A549 (cell line): ENCODE data around the gene FBXO31. TPM values are rescaled to one million over a fixed set of nuclear protein-coding genes. Genes with fewer than 3 reads are reported as not detected.

ENCODE experiments used
- ATAC-seq, 2 experiments: fragments of 200-7000 bp in 1 of 2; fragments of >200 bp in 1 of 2; cut with Nextera tagmentation in 1 of 2; cut with Tn5 transposase in 1 of 2; 3 replicates each; pipeline versions ENCODE4 v1.8.0 to v1.9.1; 2018 to 2020; ENCODE audit warnings: mild to moderate bottlenecking in 1 of 2, moderate library complexity in 1 of 2
- CTCF ChIA-PET: fragments of 300-600 bp; sonication (Branson Sonifier 250); formaldehyde crosslinking; extraction: SDS; loops from one replicate; lab custom pipeline; 2021; ENCODE audit warnings: antibody characterized with exemption, inconsistent platforms; lab: Yijun Ruan, JAX
- POLR2A ChIA-PET: fragments of 350-600 bp; formaldehyde crosslinking; extraction: SDS; loops from one replicate; lab custom pipeline; 2021; ENCODE audit warnings: antibody characterized with exemption, inconsistent platforms; lab: Yijun Ruan, JAX
- DNase-seq, 2 experiments: peaks; one replicate each; pipeline versions ENCODE4 v3.0.0 to v3.0.0-alpha.2; 2011 to 2016; ENCODE audit warnings: low read depth in 1 of 2, low spot score in 1 of 2
- FAIRE-seq: peaks from 2 replicates; lab custom pipeline; 2011; peaks lifted over from hg19 to GRCh38; lab: Jason Lieb, UNC
- H3K27ac ChIP-seq, 2 experiments: fragments of >200 bp; sonication (Bioruptor Twin); formaldehyde crosslinking; 3 replicates each; pipeline ENCODE4 v1.5.1; 2016 to 2017
- H3K4me1 ChIP-seq: fragments of >200 bp; sonication (Bioruptor Twin); formaldehyde crosslinking; 3 replicates; pipeline ENCODE4 v1.6.1; 2016
- H3K4me2 ChIP-seq: fragments of >200 bp; sonication (Bioruptor Twin); formaldehyde crosslinking; 3 replicates; pipeline ENCODE4 v1.6.1; 2016
- H3K4me3 ChIP-seq: fragments of >200 bp; sonication (Bioruptor Twin); formaldehyde crosslinking; 3 replicates; pipeline ENCODE4 v1.5.1; 2016
- H3K9me3 ChIP-seq: fragments of >200 bp; sonication (Bioruptor Twin); formaldehyde crosslinking; 3 replicates; pipeline ENCODE4 v1.6.1; 2016
- BCL3 ChIP-seq: fragments of >200 bp; sonication (Bioruptor Twin); formaldehyde crosslinking; IDR thresholded peaks from 3 replicates; pipeline ENCODE4 v1.6.1; 2016
- BHLHE40 ChIP-seq: IDR thresholded peaks from 2 replicates; pipeline ENCODE4 v1.6.1; 2012; ENCODE audit warnings: low read depth, low read length, inconsistent platforms
- CBX2 ChIP-seq: fragments of 200-600 bp; sonication (generic); IDR thresholded peaks from 2 replicates; pipeline ENCODE4 v1.6.1; 2016; ENCODE audit warnings: low read depth, mild to moderate bottlenecking, borderline replicate concordance
- CEBPB ChIP-seq, 2 experiments: fragments of >200 bp in 1 of 2; sonication (Bioruptor Twin) in 1 of 2; formaldehyde crosslinking in 1 of 2; IDR thresholded peaks; 2 replicates each; pipeline ENCODE4 v1.6.1; 2012 to 2016
- EHF ChIP-seq: fragments of 250-450 bp; sonication (Bioruptor Pico); IDR thresholded peaks from 2 replicates; pipeline ENCODE4 v1.5.0; 2020; ENCODE audit warnings: mild to moderate bottlenecking
- EHMT2 ChIP-seq: fragments of 200-600 bp; sonication (generic); IDR thresholded peaks from 2 replicates; pipeline ENCODE4 v1.6.1; 2016; ENCODE audit warnings: antibody characterized with exemption, low read depth, mild to moderate bottlenecking, moderate library complexity
- EP300 ChIP-seq, 2 experiments: fragments of >200 bp; sonication (Bioruptor Twin); formaldehyde crosslinking; IDR thresholded peaks; 2 replicates in 1 of 2; 3 replicates in 1 of 2; pipeline ENCODE4 v1.6.1; 2016 to 2017
- FOSL2 ChIP-seq, 2 experiments: fragments of 450-650 bp in 1 of 2; fragments of >200 bp in 1 of 2; sonication (Bioruptor Twin) in 1 of 2; formaldehyde crosslinking; IDR thresholded peaks; 2 replicates each; pipeline versions ENCODE4 v1.5.0 to v1.6.1; 2016 to 2020; ENCODE audit warnings: mild to moderate bottlenecking in 1 of 2, moderate library complexity in 1 of 2
- HDAC2 ChIP-seq: fragments of 200-600 bp; sonication (generic); IDR thresholded peaks from 2 replicates; pipeline ENCODE4 v1.6.1; 2016
- HEYL ChIP-seq: fragments of 250-450 bp; sonication (Bioruptor Pico); IDR thresholded peaks from 2 replicates; pipeline ENCODE4 v1.8.0; 2021; ENCODE audit warnings: mild to moderate bottlenecking, moderate library complexity
- JUNB ChIP-seq: fragments of >200 bp; sonication (Bioruptor Twin); formaldehyde crosslinking; IDR thresholded peaks from 2 replicates; pipeline ENCODE4 v1.6.1; 2016
- KDM1A ChIP-seq: fragments of 200-600 bp; sonication (generic); IDR thresholded peaks from 2 replicates; pipeline ENCODE4 v1.6.1; 2016; ENCODE audit warnings: low read depth, mild to moderate bottlenecking
- KDM5A ChIP-seq: fragments of 200-600 bp; sonication (generic); IDR thresholded peaks from 2 replicates; pipeline ENCODE4 v1.6.1; 2016; ENCODE audit warnings: antibody characterized with exemption, mild to moderate bottlenecking
- MYC ChIP-seq: IDR thresholded peaks from 2 replicates; pipeline ENCODE4 v1.6.1; 2012; ENCODE audit warnings: mild to moderate bottlenecking, inconsistent platforms, low read length, improper control_type of control experiment, borderline replicate concordance
- PBX3 ChIP-seq: IDR thresholded peaks from 2 replicates; pipeline ENCODE4 v1.6.1; 2012
- PHF8 ChIP-seq: fragments of 200-600 bp; sonication (generic); IDR thresholded peaks from 2 replicates; pipeline ENCODE4 v1.6.1; 2016; ENCODE audit warnings: low read depth, mild to moderate bottlenecking, antibody characterized with exemption, moderate library complexity, borderline replicate concordance
- RAD21 ChIP-seq, 2 experiments: fragments of >200 bp in 1 of 2; sonication (Bioruptor Twin) in 1 of 2; formaldehyde crosslinking in 1 of 2; IDR thresholded peaks in 1 of 2; conservative IDR thresholded peaks in 1 of 2; 2 replicates in 1 of 2; 3 replicates in 1 of 2; pipeline ENCODE4 v1.6.1; 2012 to 2018; ENCODE audit warnings: inconsistent platforms in 1 of 2
- SMC3 ChIP-seq: fragments of >200 bp; sonication (Bioruptor Twin); formaldehyde crosslinking; IDR thresholded peaks from 3 replicates; pipeline ENCODE4 v1.6.1; 2018; ENCODE audit warnings: inconsistent platforms
- SREBF2 ChIP-seq: fragments of 450-650 bp; IDR thresholded peaks from 2 replicates; pipeline ENCODE4 v1.6.1; 2014; ENCODE audit warnings: mild to moderate bottlenecking, moderate library complexity
- ZFP36 ChIP-seq: fragments of 450-650 bp; IDR thresholded peaks from 2 replicates; pipeline ENCODE4 v1.6.1; 2014; ENCODE audit warnings: borderline replicate concordance; ENCODE audit not compliant: partially characterized antibody
- WGBS: methylation state at CpG from one replicate; pipeline ENCODE4 v1.1.6; 2017; ENCODE audit errors: missing lambda C conversion rate; 5-methylcytosine and 5-hydroxymethylcytosine counted together
- polyA plus RNA-seq, 4 experiments: library from polyadenylated mRNA; depleted of rRNA in 3 of 4; stranded (reverse); fragments of >200 nt; fragmentation: RNase III in 1 of 4; extraction: RNeasy Plus Mini Kit Qiagen cat#74134 plus additional on column Dnase treatment in 1 of 4; gene quantifications; 2 replicates in 3 of 4; 3 replicates in 1 of 4; pipeline ENCODE4 v1.2.3, GENCODE V29; 2011 to 2017
- TF ChIP-seq, protein P1 (sequence below): fragments of >200 bp; sonication (Bioruptor Twin); formaldehyde crosslinking; IDR thresholded peaks from 3 replicates; pipeline ENCODE4 v1.5.1; 2016
- TF ChIP-seq, protein P2 (sequence below): fragments of 250-450 bp; sonication (Bioruptor Pico); IDR thresholded peaks from 2 replicates; pipeline ENCODE4 v1.5.0; 2020; ENCODE audit warnings: low read depth, mild to moderate bottlenecking, moderate library complexity
- TF ChIP-seq, protein P3 (sequence below): fragments of >200 bp; sonication (Bioruptor Twin); formaldehyde crosslinking; IDR thresholded peaks from 2 replicates; pipeline ENCODE4 v1.6.1; 2016

The FBXO31 gene
- polyA plus RNA-seq, 2 of the 4 experiments (the other 2 are of a cell fraction): 10.5 to 11.1 TPM

- TF ChIP-seq, protein P1, sequence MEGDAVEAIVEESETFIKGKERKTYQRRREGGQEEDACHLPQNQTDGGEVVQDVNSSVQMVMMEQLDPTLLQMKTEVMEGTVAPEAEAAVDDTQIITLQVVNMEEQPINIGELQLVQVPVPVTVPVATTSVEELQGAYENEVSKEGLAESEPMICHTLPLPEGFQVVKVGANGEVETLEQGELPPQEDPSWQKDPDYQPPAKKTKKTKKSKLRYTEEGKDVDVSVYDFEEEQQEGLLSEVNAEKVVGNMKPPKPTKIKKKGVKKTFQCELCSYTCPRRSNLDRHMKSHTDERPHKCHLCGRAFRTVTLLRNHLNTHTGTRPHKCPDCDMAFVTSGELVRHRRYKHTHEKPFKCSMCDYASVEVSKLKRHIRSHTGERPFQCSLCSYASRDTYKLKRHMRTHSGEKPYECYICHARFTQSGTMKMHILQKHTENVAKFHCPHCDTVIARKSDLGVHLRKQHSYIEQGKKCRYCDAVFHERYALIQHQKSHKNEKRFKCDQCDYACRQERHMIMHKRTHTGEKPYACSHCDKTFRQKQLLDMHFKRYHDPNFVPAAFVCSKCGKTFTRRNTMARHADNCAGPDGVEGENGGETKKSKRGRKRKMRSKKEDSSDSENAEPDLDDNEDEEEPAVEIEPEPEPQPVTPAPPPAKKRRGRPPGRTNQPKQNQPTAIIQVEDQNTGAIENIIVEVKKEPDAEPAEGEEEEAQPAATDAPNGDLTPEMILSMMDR: no peak
- TF ChIP-seq SMC3 (no peak), EHMT2 (no peak), HEYL (CRISPR knock-in tag) (no peak)
These were observed 33.9 kb upstream of the FBXO31 start (continued) for GRCh38 chr16:87417528-87417910.

DNA sequence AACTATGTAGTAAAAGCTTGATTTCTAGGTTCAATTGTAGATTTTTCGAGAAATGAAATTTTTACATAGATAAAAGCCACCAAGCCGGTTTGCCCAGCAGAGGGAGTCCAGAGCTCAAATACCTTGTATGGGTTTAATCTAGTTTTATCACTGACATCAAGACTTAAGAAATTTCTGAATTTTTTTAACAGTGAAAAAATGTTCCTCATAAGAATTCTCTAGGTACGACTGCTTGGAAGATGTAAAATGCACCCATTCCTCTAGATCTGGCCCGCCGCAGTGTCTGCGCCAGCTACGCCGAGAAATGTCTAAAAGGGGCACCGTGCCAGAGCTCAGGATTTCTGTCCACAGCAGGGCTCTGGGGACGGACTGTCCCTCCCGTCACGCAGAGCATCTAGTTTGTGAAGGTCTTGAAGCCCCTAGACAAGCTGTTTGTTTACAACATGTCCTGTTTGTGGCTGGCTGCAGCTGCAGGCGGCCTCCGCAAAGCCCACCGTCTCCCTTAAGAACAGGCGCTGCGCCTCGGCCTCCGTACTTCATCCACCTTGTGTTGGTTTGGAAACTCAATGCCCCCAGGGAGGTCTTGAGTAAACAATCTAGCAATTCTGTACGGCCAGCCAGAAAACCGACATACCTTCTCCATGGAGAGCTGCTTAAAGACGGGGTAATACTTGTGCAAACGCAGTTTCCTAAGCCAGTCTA, 33.4 kb upstream of the FBXO31 start:
- ATAC-seq: peak in 1 of 2 experiments; percentile 62; a peak in 3 of 6 replicates
- CTCF ChIA-PET: interaction anchor here (0.6 to 11.2 kb wide), 55 partner anchors 9 to 355 kb away, joined by 3 to 153 read pairs (median 4); partner anchors contain the start of gene FBXO31
- Histone ChIP-seq H3K27ac (no peak overlapping the region), H3K9me3 (0 out of 3 replicates have a peak, but pooled peaks cover 4% of the 10 kb centered on the region)
- TF ChIP-seq, protein P1: peak; percentile 74
- peak; percentile 85 for TF ChIP-seq SMC3
- TF ChIP-seq EP300 (IDR thresholded peaks at IDR 0.05): no peak
- peak; percentile 69 to 72 for TF ChIP-seq RAD21 (conservative IDR thresholded peaks at IDR 0.05 in 1 of 2, IDR thresholded peaks at IDR 0.05 in 1 of 2)
- TF ChIP-seq, protein P2, sequence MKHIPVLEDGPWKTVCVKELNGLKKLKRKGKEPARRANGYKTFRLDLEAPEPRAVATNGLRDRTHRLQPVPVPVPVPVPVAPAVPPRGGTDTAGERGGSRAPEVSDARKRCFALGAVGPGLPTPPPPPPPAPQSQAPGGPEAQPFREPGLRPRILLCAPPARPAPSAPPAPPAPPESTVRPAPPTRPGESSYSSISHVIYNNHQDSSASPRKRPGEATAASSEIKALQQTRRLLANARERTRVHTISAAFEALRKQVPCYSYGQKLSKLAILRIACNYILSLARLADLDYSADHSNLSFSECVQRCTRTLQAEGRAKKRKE (CRISPR knock-in tag): no peak
- no peak for TF ChIP-seq JUNB
- TF ChIP-seq CEBPB (IDR thresholded peaks at IDR 0.05): no peak
- TF ChIP-seq, all 56 proteins: peak for 3
- no peaks in the 10 kb centered on the region for H3K4me1 ChIP-seq
- H3K4me2 ChIP-seq: no peak overlapping the region
- peak; percentile 15 to 54 for DNase-seq
- POLR2A ChIA-PET: interaction anchor here (0.6 to 1.5 kb wide), 2 partner anchors 219 to 275 kb away, joined by 3 read pairs; no protein-coding TSS in a partner anchor
- H3K4me3 ChIP-seq: no peak overlapping the region
- 85% methylated on average over 21 of the region's 23 CpGs for WGBS
- FAIRE-seq: no peak

GRCh38 chr16:87415441-87415840, 31.9 kb upstream of the FBXO31 start:
- ChIA-PET POLR2A (no interaction called here), CTCF (interaction anchor here (0.8 to 11.2 kb wide), 6 partner anchors 8 to 220 kb away, joined by 3 to 153 read pairs (median 8); no protein-coding TSS in a partner anchor)
- TF ChIP-seq, protein P2 (CRISPR knock-in tag): no peak
- TF ChIP-seq PHF8 (no peak), KDM1A (no peak), MYC (no peak), EHMT2 (no peak), HDAC2 (no peak), SREBF2 (no peak), PBX3 (no peak), KDM5A (no peak), SMC3 (no peak), FOSL2 (IDR thresholded peaks at IDR 0.05) (no peak), FOSL2 (CRISPR knock-in tag; IDR thresholded peaks at IDR 0.05) (no peak), HEYL (CRISPR knock-in tag) (no peak), EHF (CRISPR knock-in tag) (no peak), ZFP36 (no peak), BCL3 (no peak), CBX2 (no peak), BHLHE40 (no peak)
- TF ChIP-seq, protein P3, sequence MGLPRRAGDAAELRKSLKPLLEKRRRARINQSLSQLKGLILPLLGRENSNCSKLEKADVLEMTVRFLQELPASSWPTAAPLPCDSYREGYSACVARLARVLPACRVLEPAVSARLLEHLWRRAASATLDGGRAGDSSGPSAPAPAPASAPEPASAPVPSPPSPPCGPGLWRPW: no peak
- Histone ChIP-seq H3K27ac (no peak overlapping the region), H3K9me3 (no peaks in the 10 kb centered on the region), H3K4me3 (no peak overlapping the region), H3K4me1 (no peaks in the 10 kb centered on the region), H3K4me2 (no peak overlapping the region)
- FAIRE-seq (no peak), DNase-seq (no peak), ATAC-seq (no peak)
- 86% methylated on average over 9 of the region's 9 CpGs for WGBS
